ENCODE data around the gene NBPF11.
"Not testable (repeated sequence)": the region's sequence is repeated elsewhere in the genome, so short reads cannot be mapped to it uniquely, and the experiment has no call there.

- not testable (repeated sequence) for TF ChIP-seq ATF3 (CRISPR knock-in tag; conservative IDR thresholded peaks at IDR 0.05); ZBTB43 (CRISPR knock-in tag; IDR thresholded peaks at IDR 0.05); FOXP1 (CRISPR knock-in tag; IDR thresholded peaks at IDR 0.05; ENCODE audit: borderline replicate concordance); CTCF (IDR thresholded peaks at IDR 0.05); RELA (CRISPR knock-in tag; IDR thresholded peaks at IDR 0.05; ENCODE audit: borderline replicate concordance); IRF2 (CRISPR knock-in tag; IDR thresholded peaks at IDR 0.05; ENCODE audit: borderline replicate concordance, low read depth); PREB (CRISPR knock-in tag; IDR thresholded peaks at IDR 0.05; ENCODE audit: borderline replicate concordance); USF2 (CRISPR knock-in tag; IDR thresholded peaks at IDR 0.05); CREB1 (CRISPR knock-in tag; IDR thresholded peaks at IDR 0.05); ETV6 (CRISPR knock-in tag; IDR thresholded peaks at IDR 0.05)
Measured at GRCh38 chr1:148081205-148081604, 70.9 kb downstream of the NBPF11 start.
